ENCODE data around the gene PPP1R9A.
A peak's percentile ranks its signal among the peaks of the same experiment; 100 is the strongest.

Gene PPP1R9A

DNA sequence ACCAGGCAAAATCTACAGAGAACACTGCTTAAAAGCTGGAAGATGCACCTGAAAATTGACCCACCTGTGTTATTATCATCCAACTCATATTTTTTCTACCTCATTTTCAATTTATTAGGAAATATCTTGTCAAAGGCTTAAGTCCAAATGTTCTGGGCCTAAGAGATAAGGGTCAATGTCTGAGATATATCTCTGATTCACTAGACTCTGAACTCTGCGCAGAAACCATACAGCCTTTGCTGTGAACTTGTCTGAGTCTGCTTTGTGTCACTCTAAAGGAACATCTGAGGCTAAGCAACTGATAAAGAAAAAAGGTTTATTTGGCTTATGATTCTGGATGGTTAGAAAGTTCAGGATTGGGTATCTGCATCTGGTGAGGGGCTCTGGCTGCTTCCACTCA is 413.3 kb downstream of the PPP1R9A start:
- no peak for DNase-seq (ENCODE audit: low spot score)

DNA sequence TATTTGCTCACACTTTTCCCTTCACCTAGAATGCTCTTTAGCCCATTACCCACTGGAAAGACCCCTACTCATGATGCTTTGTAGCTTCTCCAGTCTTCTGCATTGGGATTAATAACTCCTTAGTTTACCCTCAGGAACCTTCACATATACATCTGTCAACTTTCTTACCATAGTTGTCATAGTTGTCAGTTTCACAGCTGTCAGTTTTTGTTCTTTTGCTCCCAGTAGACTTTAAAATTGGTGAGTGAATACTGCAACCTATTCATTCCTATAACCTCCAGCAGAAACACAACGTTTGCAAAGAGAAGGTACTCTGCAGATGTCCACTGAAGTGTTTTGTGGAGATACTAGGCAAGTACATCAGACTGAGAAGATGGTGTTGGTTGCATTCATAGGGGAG is 414.3 kb downstream of the PPP1R9A start:
- no peak for DNase-seq (ENCODE audit: low spot score)

DNA sequence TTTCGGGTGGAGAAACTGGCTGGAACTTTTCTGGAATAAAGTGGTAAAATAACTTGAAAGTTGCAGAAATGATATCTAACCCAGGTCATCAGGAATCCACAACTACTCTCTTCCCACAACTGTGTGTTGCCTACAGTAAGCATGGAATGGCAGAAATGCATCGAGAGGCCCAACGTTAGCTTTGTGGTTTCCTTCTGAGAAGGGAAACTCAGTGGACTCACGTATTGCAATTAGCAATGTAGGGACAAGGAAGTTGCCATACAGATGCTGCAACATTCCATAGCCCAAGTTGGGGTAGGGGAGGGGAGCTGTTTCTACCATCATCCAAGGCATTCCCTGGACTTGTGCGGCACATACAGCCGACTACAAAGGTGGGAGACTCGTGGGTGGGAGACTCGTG is 415.0 kb downstream of the PPP1R9A start:
- DNase-seq (ENCODE audit: low spot score) = no peak

DNA sequence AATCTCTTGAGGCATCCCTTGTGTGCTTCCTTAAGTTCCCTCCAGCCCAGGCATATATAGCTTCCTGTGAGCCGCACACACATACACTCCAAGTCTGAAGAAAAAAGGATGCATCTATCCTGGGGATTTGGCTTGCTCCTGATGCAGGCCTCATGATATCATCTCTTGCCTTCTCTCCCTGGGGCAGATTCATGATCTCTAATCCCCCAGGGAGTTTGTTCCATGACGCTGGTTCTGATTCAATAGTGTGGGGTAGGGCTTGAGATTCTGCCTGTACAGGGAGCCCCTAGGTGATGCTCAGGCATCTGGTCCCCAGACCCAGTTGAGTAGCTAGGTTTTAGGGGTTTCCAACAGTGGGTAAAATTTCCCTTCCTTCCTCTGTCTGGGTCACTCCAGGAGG is 415.5 kb downstream of the PPP1R9A start:
- DNase-seq (ENCODE audit: low spot score) = no peak

DNA sequence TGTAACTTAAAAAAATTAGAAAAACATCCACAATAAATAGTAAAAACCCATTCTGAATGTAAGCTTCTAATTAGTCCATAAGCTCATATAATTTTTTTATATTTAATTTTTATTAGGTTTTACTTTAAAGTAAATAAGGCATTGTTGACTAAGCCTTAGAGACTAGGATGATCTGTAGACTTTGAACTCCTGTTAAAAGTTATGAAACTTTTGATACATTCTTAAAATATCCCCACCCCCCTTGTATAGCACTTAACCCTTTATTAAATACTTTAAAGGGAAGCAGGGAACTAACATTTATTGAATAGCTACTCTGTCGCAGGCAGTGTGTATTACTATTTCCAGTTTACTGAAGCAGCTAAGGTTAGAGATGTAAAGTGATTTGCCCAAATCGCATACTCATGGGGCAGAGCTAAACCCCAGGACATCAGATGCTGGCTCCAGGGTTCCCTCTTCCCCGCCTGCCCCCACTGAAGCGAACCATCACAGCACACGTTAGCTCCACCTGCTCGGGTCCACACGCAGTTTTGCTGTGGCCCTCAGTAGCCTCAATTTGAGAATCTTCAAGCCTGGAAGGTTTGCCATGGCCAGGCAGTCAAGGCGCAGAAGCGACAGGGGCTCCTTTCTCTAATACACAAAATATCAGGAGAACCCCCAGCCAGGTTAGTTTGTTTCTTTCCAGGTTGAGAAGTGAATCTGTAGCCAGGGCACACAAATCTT is 416.2 kb downstream of the PPP1R9A start:
- no peak for DNase-seq (ENCODE audit: low spot score)

DNA sequence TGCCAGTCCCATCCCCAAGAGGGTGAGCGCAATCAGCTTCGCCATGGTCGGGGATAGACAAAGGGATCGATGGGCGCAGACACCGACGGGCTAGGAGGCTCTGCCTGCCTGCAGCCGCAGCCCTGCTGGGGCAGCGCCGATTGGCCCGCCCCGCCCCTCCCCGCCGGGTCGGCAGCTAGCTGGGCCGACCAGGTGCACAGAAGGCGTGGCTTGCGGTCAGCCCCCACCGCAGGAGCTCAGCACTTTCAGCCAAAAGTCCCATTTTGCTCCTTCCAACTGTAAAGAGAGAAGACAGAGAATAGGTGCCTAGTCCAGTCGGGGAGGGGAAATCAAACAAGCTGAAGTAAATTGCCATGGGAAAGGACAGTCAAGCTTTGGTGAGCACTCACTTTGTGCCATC is 417.0 kb downstream of the PPP1R9A start, which contains the start of gene PON1:
Gene PON1, minus strand, starts transcription at position 102 of the 400 bp plus-strand sequence. Its CDS starts 57 bp downstream, at position 45.
- no peak for DNase-seq (ENCODE audit: low spot score)

DNA sequence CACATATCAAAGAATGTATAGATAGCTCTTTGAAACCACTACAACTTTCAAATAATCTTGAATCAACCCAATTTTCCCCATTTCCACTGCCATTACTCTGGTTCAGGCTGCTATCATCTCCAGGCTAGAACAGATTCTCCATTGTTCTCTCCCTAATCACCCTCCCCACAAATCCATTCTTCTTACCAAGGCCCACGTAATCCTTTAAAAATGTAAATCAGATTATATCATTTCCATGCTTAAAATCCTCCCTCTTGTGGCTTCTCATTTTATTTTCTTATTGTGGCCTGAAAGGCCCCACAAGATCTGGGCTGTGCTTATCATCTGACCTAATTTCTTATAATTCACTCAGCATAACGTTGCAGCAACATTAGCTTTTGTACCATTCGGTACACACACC is 420.0 kb downstream of the PPP1R9A start:
- no peak for DNase-seq (ENCODE audit: low spot score)

DNA sequence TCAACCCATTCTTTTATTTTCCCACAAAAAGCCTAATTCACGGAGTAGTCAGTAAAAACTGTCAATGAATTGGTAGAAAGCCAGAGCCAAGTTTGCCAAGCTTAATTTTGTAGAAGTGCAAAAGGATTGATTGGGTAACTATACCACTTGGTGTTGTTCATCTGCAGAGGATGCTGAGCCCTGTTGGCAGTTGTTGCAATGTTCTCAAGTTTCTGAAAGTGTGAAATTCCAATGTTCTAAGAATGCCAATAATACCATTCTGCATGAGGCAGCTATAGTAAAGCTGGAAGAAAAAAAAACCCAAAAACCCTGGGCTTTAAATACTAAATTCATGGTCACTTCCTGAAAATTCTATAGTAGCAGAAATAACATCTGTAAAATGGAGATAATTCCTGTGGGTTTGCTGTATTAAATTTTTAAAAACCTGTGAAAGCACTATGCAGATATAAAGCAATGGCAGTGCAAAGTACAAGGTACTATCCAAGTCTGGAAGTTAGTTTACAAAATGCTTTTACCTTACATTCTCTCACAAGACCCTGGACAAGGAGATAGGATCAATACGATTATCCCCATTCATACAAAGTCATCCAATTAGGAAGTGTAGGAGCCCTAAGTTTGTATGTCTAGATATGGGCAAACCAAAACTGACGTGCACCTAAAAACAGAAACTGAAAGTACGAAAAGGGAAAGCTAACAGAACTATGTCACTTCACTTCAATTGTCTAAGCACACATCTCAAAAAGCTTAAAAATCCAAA is 423.0 kb downstream of the PPP1R9A start:
- peak; percentile 16 for DNase-seq (ENCODE audit: low spot score)

DNA sequence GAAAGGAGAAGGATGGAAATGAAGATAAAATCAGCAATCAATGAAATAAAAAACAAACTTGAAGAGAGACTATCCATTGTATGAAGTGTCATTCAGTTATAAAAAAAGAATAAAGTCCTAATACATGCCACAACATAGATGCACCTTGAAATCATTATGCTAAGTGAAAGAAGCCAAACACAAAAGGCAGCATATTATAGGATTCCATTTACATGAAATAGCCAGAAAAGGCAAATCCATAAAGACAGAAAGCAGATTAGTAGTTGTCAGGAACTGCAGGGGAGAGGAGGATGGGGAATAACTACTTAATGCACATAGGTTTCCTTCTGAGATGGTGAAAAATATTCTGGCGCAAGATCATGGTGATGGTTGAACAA is 423.6 kb downstream of the PPP1R9A start:
- no peak for DNase-seq (ENCODE audit: low spot score)

DNA sequence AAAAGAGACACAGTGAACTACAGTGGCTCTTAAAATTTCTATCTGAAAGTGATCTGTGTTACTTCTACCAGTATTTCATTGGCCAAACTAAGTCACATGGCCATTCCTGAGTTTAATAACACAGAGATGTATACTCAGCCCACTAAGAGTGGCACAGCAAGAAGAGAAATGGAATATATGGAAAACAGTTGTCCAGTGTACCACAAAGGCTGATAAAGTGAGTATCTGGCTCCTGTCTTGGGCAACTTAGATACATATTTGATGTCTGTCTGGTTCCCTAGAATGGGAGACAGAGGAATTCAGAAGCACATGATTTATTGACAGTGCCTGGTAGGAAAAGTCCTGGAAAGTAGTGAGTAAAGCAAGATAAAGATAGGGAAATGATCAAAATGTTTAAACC is 427.1 kb downstream of the PPP1R9A start:
- no peak for DNase-seq (ENCODE audit: low spot score)

DNA sequence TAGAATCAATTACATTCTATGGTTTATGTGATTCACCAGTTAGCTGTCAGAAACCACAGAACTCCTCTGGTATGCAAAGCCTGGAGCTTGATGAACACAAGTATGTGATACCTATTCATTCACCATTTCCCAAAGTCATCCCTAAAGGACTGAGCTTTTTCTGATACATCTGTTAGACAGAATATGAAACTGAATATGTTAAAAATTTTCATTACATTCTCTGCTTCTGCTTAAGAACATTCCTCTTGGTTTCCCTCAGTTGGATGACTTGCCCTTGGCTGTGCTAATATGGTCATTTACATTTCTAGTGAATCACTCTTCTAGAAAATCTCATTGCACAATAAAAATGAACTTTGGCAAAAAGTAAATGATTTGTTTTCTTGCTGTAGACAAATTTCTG is 427.7 kb downstream of the PPP1R9A start:
- no peak for DNase-seq (ENCODE audit: low spot score)

DNA sequence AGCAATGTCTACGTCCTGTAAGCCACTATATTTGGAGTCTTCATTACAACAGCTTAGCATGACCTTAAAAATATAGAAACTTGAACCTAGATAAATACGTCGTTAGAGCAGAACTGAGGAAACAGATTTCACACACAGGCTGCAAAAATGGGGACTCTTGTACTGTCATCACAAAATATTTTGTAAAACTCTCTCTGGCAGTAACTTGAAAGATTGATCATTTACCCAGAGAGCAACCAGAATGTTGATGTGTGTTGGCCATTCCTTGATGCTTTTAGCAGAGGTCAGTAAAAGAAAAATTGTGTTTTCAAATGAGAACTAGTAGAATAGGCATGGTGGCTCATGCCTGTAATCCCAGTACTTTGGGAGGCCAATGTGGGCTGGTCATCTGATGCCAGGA is 431.4 kb downstream of the PPP1R9A start:
- no peak for DNase-seq (ENCODE audit: low spot score)

DNA sequence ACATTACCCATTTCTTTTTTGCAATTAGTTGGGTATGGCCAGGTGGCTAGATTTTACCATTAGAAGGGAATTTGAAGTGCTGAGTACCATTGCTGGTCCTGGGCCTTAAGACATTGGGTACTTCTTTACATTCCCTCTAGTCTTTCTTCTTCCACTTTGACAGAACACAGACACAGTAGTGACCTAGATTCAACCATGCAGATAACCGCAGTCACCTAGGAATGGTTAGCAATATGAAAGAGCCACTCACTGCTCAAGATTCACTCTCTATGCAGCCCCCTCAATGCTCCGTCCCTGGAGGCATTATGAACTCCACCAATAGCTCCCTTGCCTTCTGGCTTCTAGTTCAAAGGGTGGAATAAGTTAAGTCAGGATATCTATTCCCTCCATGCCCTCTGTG is 433.1 kb downstream of the PPP1R9A start:
- DNase-seq (ENCODE audit: low spot score) = no peak

DNA sequence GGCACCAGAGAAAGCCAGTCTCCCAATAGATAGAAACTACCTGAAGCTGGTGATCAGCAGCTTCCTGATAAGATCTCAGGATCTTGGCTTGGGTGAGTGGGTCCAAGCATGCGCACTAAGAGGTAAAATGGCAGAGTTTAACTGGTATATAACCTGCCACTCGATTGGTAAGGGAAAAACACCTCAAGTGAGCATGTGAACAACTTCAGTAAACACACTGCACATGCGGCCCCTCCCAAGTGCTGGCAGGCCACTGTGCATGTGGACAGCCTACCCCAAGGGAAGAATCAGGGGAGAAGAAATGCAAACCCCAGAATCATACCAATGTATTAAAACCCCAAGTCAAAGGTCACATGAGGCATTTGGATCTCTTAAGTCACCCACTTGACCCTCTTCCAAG is 434.6 kb downstream of the PPP1R9A start:
- DNase-seq (ENCODE audit: low spot score) = no peak

DNA sequence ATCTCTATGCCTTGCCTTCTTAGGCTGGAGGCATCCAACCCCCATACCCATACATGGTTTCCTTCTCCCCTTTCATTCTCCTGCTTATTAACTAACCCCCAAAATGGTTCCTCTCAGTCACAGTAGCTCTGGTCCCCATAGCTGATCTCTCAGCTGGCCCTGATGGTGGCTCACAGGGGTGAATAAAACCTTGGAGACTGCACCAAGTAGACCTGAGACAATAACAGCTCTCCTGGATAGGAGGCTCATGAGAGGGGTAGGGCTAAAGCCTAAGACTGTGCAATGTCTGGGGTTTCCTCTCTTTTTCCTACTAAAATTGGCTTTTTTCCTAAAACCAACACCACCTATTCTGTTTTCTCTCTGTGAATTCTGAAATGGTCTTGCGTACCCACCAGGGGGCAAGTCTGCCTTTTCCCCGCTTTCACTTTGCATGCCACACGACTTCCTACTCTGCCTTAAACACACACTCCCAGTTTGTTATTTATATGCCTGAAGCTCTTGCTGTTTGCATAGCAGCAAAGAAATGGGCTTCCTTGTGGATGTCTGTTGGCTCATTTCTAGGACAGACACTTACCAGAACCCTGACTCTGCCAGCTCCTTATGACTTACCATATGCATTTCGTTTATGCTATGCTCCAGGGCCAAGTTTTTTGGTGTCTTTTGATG is 435.4 kb downstream of the PPP1R9A start:
- DNase-seq (ENCODE audit: low spot score) = no peak
